Fibroblast of lung (primary cell): Measurements from ENCODE around the gene CRBN. TPM values are rescaled to one million over a fixed set of nuclear protein-coding genes. Genes with fewer than 3 reads are reported as not detected.

Experiments
- DNase-seq, 2 donors: peaks; one replicate each; pipeline versions ENCODE4 v3.0.0 to v3.0.0-alpha.2; 2010; ENCODE audit warnings: low read depth in 2 of 2
- H2AFZ ChIP-seq: 2 replicates; pipeline ENCODE4 v1.5.1; 2012; ENCODE audit warnings: low read length, control low read depth, inconsistent platforms
- H3K27ac ChIP-seq: 2 replicates; pipeline ENCODE4 v1.5.1; 2011; ENCODE audit warnings: low read length, control low read depth; ENCODE audit not compliant: insufficient read depth
- H3K27me3 ChIP-seq: 2 replicates; pipeline ENCODE4 v1.5.1; 2011; ENCODE audit warnings: mild to moderate bottlenecking, low read length; ENCODE audit not compliant: control insufficient read depth, insufficient read depth
- H3K36me3 ChIP-seq: 2 replicates; pipeline ENCODE4 v1.5.1; 2011; ENCODE audit warnings: low read length; ENCODE audit not compliant: control insufficient read depth, insufficient read depth
- H3K4me1 ChIP-seq: 2 replicates; pipeline ENCODE4 v1.5.1; 2011; ENCODE audit warnings: low read length; ENCODE audit not compliant: control insufficient read depth, insufficient read depth; ENCODE audit errors: extremely low read depth
- H3K4me2 ChIP-seq: 2 replicates; pipeline ENCODE4 v1.5.1; 2011; ENCODE audit warnings: low read length, control low read depth; ENCODE audit not compliant: insufficient read depth; ENCODE audit errors: extremely low read depth
- H3K4me3 ChIP-seq, 4 experiments: fragments of 200-600 bp in 1 of 4; sonication (generic) in 1 of 4; replicated peaks in 1 of 4; 2 replicates each; pipeline ENCODE4 v1.5.1; 2011 to 2016; ENCODE audit warnings: low read length in 4 of 4, low read depth in 3 of 4, mild to moderate bottlenecking in 3 of 4, control low read depth in 2 of 4, inconsistent platforms in 1 of 4, mixed read lengths in 1 of 4; ENCODE audit not compliant: insufficient read depth in 1 of 4; ENCODE audit errors: control extremely low read depth in 1 of 4
- H3K79me2 ChIP-seq: 2 replicates; pipeline ENCODE4 v1.5.1; 2012; ENCODE audit warnings: mild to moderate bottlenecking, low read length, inconsistent platforms; ENCODE audit not compliant: control insufficient read depth, insufficient read depth
- H3K9ac ChIP-seq: 2 replicates; pipeline ENCODE4 v1.5.1; 2011; ENCODE audit warnings: mild to moderate bottlenecking, low read length, control low read depth; ENCODE audit not compliant: insufficient read depth
- H3K9me3 ChIP-seq: 2 replicates; pipeline ENCODE4 v1.5.1; 2012; ENCODE audit warnings: low read depth, low read length; ENCODE audit not compliant: control insufficient read depth, insufficient read depth
- H4K20me1 ChIP-seq: 2 replicates; pipeline ENCODE4 v1.5.1; 2011; ENCODE audit warnings: low read length; ENCODE audit not compliant: control insufficient read depth, insufficient read depth; ENCODE audit errors: extremely low read depth
- CTCF ChIP-seq, 2 donors: IDR thresholded peaks in 1 of 2; conservative IDR thresholded peaks in 1 of 2; 1 replicate in 1 of 2; 2 replicates in 1 of 2; pipeline ENCODE4 v1.5.1; 2011 to 2012; ENCODE audit warnings: low read length in 2 of 2, control low read depth in 1 of 2, inconsistent platforms in 1 of 2, low read depth in 1 of 2, mild to moderate bottlenecking in 1 of 2
- EZH2 ChIP-seq: IDR thresholded peaks from 2 replicates; pipeline ENCODE4 v1.5.1; 2012; ENCODE audit warnings: low read length, control low read depth, mild to moderate bottlenecking; ENCODE audit errors: missing control alignments
- polyA plus RNA-seq, 2 donors: library from polyadenylated mRNA; depleted of rRNA in 1 of 2; stranded (reverse) in 1 of 2; unstranded in 1 of 2; fragments of >200 nt; gene quantifications; 2 replicates each; pipeline ENCODE4 v1.2.1, GENCODE V29; 2011 to 2012; ENCODE audit warnings: missing spikeins in 1 of 2
- total RNA-seq: library from RNA; depleted of rRNA; stranded (reverse); fragments of >200 nt; gene quantifications from 2 replicates; pipeline ENCODE4 v1.2.1, GENCODE V29; 2014

CRBN gene
- total and polyA plus RNA-seq, 2 donors (not counting 1 experiment from before 2014, with no cell fraction given): 30.5 to 67.4 TPM

GRCh38 chr3:3102751-3103150, 76.7 kb downstream of the CRBN start:
- no peak for TF ChIP-seq EZH2
- no peak for TF ChIP-seq CTCF (conservative IDR thresholded peaks at IDR 0.05 in 1 of 2, IDR thresholded peaks at IDR 0.05 in 1 of 2; ENCODE audit: low read depth in 1 of 2, low read length in 2 of 2)
- Histone ChIP-seq H3K9me3 (no peaks in the 10 kb centered on the region), H3K4me3 (no peak overlapping the region)

GRCh38 chr3:3101660-3102458, 77.6 kb downstream of the CRBN start:
- no peak overlapping the region for H3K27ac ChIP-seq
- no peaks in the 10 kb centered on the region for H3K9me3 ChIP-seq
- no peak overlapping the region for H3K4me2 ChIP-seq
- H3K27me3 ChIP-seq: no peaks in the 10 kb centered on the region
- no peak for DNase-seq
- TF ChIP-seq EZH2 (no peak), CTCF (conservative IDR thresholded peaks at IDR 0.05 in 1 of 2, IDR thresholded peaks at IDR 0.05 in 1 of 2; ENCODE audit: low read depth in 1 of 2, low read length in 2 of 2) (no peak)
- H3K4me1 ChIP-seq: no peaks in the 10 kb centered on the region
- no peaks in the 10 kb centered on the region for H3K79me2 ChIP-seq
- no peak overlapping the region for H2AFZ ChIP-seq
- H3K4me3 ChIP-seq: no peak overlapping the region
- no peaks in the 10 kb centered on the region for H4K20me1 ChIP-seq
- H3K36me3 ChIP-seq: no peaks in the 10 kb centered on the region
- no peak overlapping the region for H3K9ac ChIP-seq

More at GRCh38 chr3:3102751-3103150, 76.7 kb downstream of the CRBN start:
- no peak overlapping the region for H3K27ac ChIP-seq
- no peaks in the 10 kb centered on the region for H4K20me1 ChIP-seq
- no peaks in the 10 kb centered on the region for H3K36me3 ChIP-seq
- no peaks in the 10 kb centered on the region for H3K4me1 ChIP-seq
- H3K4me2 ChIP-seq: no peak overlapping the region
- DNase-seq: no peak
- H3K79me2 ChIP-seq: no peaks in the 10 kb centered on the region
- H2AFZ ChIP-seq: no peak overlapping the region
- no peak overlapping the region for H3K9ac ChIP-seq
- H3K27me3 ChIP-seq: no peaks in the 10 kb centered on the region

Other genes with a start within 250 kb of the CRBN start
- not detected in 2 replicates for gene IL5RA, start 69.3 kb downstream of the CRBN start, total RNA-seq
- not detected in 2 replicates for gene IL5RA, start 69.3 kb downstream of the CRBN start, polyA plus RNA-seq
- gene TRNT1, start 52.8 kb downstream of the CRBN start, total RNA-seq: 27.5 and 27.7 TPM in 2 replicates
- 12.0 and 14.9 TPM in 2 replicates for gene TRNT1, start 52.8 kb downstream of the CRBN start, polyA plus RNA-seq